Umbilical cord (tissue), 2 donors: ENCODE measurements around the gene CSF3. TPM values are rescaled to one million over a fixed set of nuclear protein-coding genes. Genes with fewer than 3 reads are reported as not detected.
A peak's percentile ranks its signal among the peaks of the same experiment; 100 is the strongest.

ENCODE experiments used
- DNase-seq: peaks from one replicate; pipeline ENCODE4 v3.0.0-alpha.2; 2015; ENCODE audit warnings: low spot score
- total RNA-seq: library from RNA; depleted of rRNA; stranded (reverse); fragments of >200 nt; gene quantifications from one replicate; pipeline ENCODE4 v1.2.3, GENCODE V29; 2014; ENCODE audit warnings: low replicate concordance; ENCODE audit not compliant: insufficient read depth

The CSF3 gene
- total RNA-seq, 1 donor from 2014 or later: 39.5 TPM

GRCh38 chr17:40060887-40061608, 45.8 kb downstream of the CSF3 start:
- no peak for DNase-seq

- no peak for DNase-seq
Observed at GRCh38 chr17:40061609-40062038, 46.4 kb downstream of the CSF3 start.

GRCh38 chr17:40062329-40063186, 47.3 kb downstream of the CSF3 start, which contains the start of gene THRA:
TSS of gene THRA (plus strand) at chr17:40062965. CDS start at chr17:40074489, 11,524 bp downstream.
- peak; percentile 71 for DNase-seq

DNA sequence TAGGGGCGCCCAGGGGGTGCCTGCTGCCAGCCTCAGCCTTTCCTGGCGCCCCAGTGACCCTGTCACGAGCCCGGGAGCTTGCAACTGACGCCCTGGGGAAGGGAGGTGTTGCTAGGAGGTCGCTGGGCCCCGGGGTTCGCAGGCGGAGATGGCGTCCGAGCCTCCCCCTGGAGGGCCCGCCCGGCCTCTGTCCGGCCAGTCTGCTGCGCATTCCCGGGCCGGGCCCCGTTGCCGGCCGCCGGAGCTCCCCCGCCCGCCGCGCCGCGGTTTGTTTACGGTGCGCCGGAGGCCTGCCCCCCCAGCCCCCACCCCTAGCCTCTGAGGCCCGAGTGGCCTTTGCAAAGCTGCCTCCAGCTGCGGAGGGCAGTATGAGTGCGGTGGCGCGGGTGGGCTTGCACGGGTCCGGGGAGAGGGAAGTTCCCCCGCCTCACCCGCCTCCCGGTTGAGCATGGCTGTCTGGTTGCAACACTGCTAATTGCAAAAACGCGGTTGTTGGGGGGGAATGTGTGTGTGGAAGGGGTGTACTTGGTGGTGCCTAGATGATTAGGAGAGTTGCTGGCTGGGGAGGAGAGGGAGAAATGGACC, 48.0 kb downstream of the CSF3 start:
- DNase-seq: no peak

DNA sequence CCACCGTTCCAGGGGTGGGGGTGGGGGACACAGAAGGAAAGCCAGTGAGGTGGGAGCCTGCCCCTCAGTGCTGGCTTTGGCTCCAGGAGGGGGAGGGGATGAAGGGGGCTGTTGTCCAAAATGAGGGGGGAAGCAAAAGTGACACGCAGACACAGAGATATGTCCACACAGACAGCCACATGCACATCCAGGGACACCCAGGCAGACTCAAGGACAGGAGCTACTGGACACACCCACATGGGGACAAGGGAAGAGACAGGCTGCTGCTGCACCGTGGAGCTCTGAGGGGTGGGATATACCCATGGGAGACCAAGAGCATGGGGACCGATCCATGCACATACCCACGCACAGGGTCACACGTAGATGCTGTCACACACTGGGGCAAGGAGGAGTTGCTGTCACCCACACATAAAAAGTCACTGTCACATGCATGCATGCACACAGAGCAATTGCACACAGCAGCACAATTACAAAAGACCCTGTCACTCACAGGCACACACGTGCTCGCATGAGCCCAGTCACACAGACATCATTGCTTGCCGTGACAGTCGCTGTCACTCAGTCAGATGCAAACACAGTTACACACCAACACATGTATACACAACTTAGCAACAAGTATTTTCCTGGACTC, 48.8 kb downstream of the CSF3 start:
- DNase-seq: no peak

- DNase-seq: peak; percentile 61
Observed at GRCh38 chr17:40064971-40065768, 49.9 kb downstream of the CSF3 start.

DNA sequence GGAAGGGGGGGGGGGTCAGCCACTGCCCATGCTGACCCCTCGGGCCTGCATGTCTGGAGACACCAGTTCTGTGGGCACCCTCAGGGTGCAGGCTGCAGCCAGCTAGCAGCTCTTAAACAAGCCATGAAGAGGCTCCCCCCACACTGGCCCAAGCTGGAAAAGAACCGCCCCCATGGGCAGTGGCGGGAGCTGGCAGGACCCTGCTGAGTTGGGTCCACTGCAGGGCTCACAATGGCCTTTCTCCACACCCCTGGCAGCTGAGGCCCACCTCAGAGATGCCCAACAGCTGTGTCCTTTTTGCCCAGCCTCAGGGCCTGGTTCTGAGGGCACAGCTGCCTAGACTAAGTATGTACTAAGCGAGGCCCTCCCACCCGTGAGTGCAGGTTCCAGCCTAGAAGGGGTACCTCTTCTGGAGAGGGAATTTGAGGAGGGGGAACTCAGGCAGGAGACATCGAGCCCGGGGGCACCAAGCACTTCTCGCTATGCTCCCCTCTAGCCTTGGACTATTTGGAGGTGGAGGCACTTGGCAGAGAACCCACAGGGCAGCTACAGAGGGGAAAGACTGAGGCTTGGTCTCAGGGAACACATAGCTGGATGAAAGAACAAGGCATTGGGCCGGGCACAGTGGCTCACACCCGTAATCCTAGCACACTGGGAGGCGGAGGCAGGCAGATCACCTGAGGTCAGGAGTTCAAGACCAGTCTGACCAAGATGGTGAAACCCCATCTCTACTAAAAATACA, 50.7 kb downstream of the CSF3 start:
- no peak for DNase-seq

Other genes with a start within 250 kb of the CSF3 start
- 3.4 TPM for gene IKZF3, start 151.1 kb upstream of the CSF3 start, total RNA-seq
- gene ZPBP2, start 147.2 kb upstream of the CSF3 start, total RNA-seq: 5.3 TPM
- gene GSDMB, start 96.8 kb upstream of the CSF3 start, total RNA-seq: 8.4 TPM
- gene ORMDL3, start 87.8 kb upstream of the CSF3 start, total RNA-seq: 48.4 TPM
- gene LRRC3C, start 87.7 kb upstream of the CSF3 start, total RNA-seq: not detected
- 1.7 TPM for gene GSDMA, start 52.4 kb upstream of the CSF3 start, total RNA-seq
- 38.3 TPM for gene PSMD3, start 34.6 kb upstream of the CSF3 start, total RNA-seq
- 29.1 TPM for gene MED24, start 39.0 kb downstream of the CSF3 start, total RNA-seq
- gene THRA, start 47.5 kb downstream of the CSF3 start, total RNA-seq: 46.0 TPM
- gene NR1D1, start 85.1 kb downstream of the CSF3 start, total RNA-seq: 0.48 TPM
- 59.7 TPM for gene MSL1, start 106.5 kb downstream of the CSF3 start, total RNA-seq
- gene CASC3, start 125.1 kb downstream of the CSF3 start, total RNA-seq: 39.0 TPM
- gene RAPGEFL1, start 162.0 kb downstream of the CSF3 start, total RNA-seq: 4.8 TPM
- 7.0 TPM for gene WIPF2, start 203.9 kb downstream of the CSF3 start, total RNA-seq